Loucy (cell line): Measurements from ENCODE around the gene ADGRF3.

Experiments used
- EZH2phosphoT487 ChIP-seq: fragments of 200-600 bp; IDR thresholded peaks from 2 replicates; pipeline ENCODE4 v1.6.1; 2018; ENCODE audit warnings: antibody characterized with exemption, mild to moderate bottlenecking, moderate library complexity, borderline replicate concordance
- TF ChIP-seq, protein P1 (sequence below): fragments of 200-600 bp; sonication (generic); conservative IDR thresholded peaks from 2 replicates; pipeline ENCODE4 v1.5.1; 2014; ENCODE audit warnings: mild to moderate bottlenecking, antibody characterized with exemption, low read length

- TF ChIP-seq, protein P1, sequence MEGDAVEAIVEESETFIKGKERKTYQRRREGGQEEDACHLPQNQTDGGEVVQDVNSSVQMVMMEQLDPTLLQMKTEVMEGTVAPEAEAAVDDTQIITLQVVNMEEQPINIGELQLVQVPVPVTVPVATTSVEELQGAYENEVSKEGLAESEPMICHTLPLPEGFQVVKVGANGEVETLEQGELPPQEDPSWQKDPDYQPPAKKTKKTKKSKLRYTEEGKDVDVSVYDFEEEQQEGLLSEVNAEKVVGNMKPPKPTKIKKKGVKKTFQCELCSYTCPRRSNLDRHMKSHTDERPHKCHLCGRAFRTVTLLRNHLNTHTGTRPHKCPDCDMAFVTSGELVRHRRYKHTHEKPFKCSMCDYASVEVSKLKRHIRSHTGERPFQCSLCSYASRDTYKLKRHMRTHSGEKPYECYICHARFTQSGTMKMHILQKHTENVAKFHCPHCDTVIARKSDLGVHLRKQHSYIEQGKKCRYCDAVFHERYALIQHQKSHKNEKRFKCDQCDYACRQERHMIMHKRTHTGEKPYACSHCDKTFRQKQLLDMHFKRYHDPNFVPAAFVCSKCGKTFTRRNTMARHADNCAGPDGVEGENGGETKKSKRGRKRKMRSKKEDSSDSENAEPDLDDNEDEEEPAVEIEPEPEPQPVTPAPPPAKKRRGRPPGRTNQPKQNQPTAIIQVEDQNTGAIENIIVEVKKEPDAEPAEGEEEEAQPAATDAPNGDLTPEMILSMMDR = no peak
- TF ChIP-seq EZH2phosphoT487 = no peak
These were observed 53.9 kb downstream of the ADGRF3 start for GRCh38 chr2:26292646-26293045.
